GM18520 (cell line): ENCODE data around the gene CCDC50.

Source experiments
- ATAC-seq: cut with Tn5 transposase; IDR thresholded peaks from one replicate; pipeline ENCODE4 v1.9.1; 2021; ENCODE audit not compliant: unreplicated experiment

The CCDC50 gene

GRCh38 chr3:191316876-191317603 lies 12.2 kb upstream of the CCDC50 start:
- no peak for ATAC-seq

- ATAC-seq: no peak
These were observed 8.9 kb upstream of the CCDC50 start for GRCh38 chr3:191320316-191320715.

- ATAC-seq: no peak
These were observed 8.0 kb upstream of the CCDC50 start for GRCh38 chr3:191321019-191321767.

GRCh38 chr3:191324936-191325335 lies 4.3 kb upstream of the CCDC50 start:
- no peak for ATAC-seq

GRCh38 chr3:191327526-191327925 lies 1.7 kb upstream of the CCDC50 start:
- ATAC-seq: no peak

- ATAC-seq: no peak
These were observed 722 bp upstream of the CCDC50 start for GRCh38 chr3:191328383-191328961.

GRCh38 chr3:191329654-191330529 lies 698 bp downstream of the CCDC50 start, which contains the start of gene UTS2B:
TSS of gene UTS2B (minus strand) at chr3:191330526. CDS start at chr3:191282189, 48,337 bp downstream.
- peak; percentile 5 for ATAC-seq

- no peak for ATAC-seq
These were observed 1.4 kb downstream of the CCDC50 start for GRCh38 chr3:191330530-191331048.

GRCh38 chr3:191331388-191331787 lies 2.2 kb downstream of the CCDC50 start:
- ATAC-seq: no peak

GRCh38 chr3:191333298-191333880 lies 4.2 kb downstream of the CCDC50 start:
- no peak for ATAC-seq

GRCh38 chr3:191334346-191334893 lies 5.2 kb downstream of the CCDC50 start:
- ATAC-seq: no peak

GRCh38 chr3:191336833-191337232 lies 7.6 kb downstream of the CCDC50 start:
- peak; percentile 33 for ATAC-seq

- no peak for ATAC-seq
These were observed 8.9 kb downstream of the CCDC50 start for GRCh38 chr3:191338177-191338488.

- no peak for ATAC-seq
These were observed 10.2 kb downstream of the CCDC50 start for GRCh38 chr3:191339316-191339917.

GRCh38 chr3:191340351-191340750 lies 11.2 kb downstream of the CCDC50 start:
- ATAC-seq: no peak

GRCh38 chr3:191340966-191341365 lies 11.8 kb downstream of the CCDC50 start:
- no peak for ATAC-seq

GRCh38 chr3:191342006-191342405 lies 12.8 kb downstream of the CCDC50 start:
- no peak for ATAC-seq

- ATAC-seq: no peak
These were observed 13.2 kb downstream of the CCDC50 start for GRCh38 chr3:191342411-191342810.

GRCh38 chr3:191343115-191343514 lies 13.9 kb downstream of the CCDC50 start:
- ATAC-seq: no peak

GRCh38 chr3:191343913-191344312 lies 14.7 kb downstream of the CCDC50 start:
- ATAC-seq: no peak
